ENCODE data around the gene CDC42BPG.

GRCh38 chr11:64793271-64794160 is 50.9 kb downstream of the CDC42BPG start:
- TF ChIP-seq ZNF175 (CRISPR knock-in tag; IDR thresholded peaks at IDR 0.05; ENCODE audit: low read depth) = no peak
- TF ChIP-seq CTCF (IDR thresholded peaks at IDR 0.05 in 2 of 3, conservative IDR thresholded peaks at IDR 0.05 in 1 of 3; ENCODE audit: insufficient read depth in 2 of 3, low read depth in 1 of 3, low read length in 3 of 3) = no peak
- no peak for TF ChIP-seq MAX (CRISPR knock-in tag; IDR thresholded peaks at IDR 0.05)
- TF ChIP-seq POLR2AphosphoS5 (IDR thresholded peaks at IDR 0.05; ENCODE audit: control insufficient read depth, insufficient read depth, low read depth, low read length) = no peak
- no peak for TF ChIP-seq CREM (IDR thresholded peaks at IDR 0.05; ENCODE audit: low read depth)

Data from K562 (cell line).